ENCODE data around the gene RNF144A.

The RNF144A gene

GRCh38 chr2:7011356-7012083, 94.3 kb downstream of the RNF144A start:
- DNase-seq: no peak

GRCh38 chr2:7012141-7012764, 95.0 kb downstream of the RNF144A start:
- DNase-seq: no peak

- DNase-seq: no peak
Observed at GRCh38 chr2:7013471-7014160, 96.4 kb downstream of the RNF144A start.

- peak; percentile 88 for DNase-seq
Observed at GRCh38 chr2:7014174-7014640, 97.0 kb downstream of the RNF144A start.

- DNase-seq: peak; percentile 43
Observed at GRCh38 chr2:7015007-7015950, 98.1 kb downstream of the RNF144A start.

GRCh38 chr2:7016148-7016547, 98.9 kb downstream of the RNF144A start:
- no peak for DNase-seq

GRCh38 chr2:7016601-7017211, 99.5 kb downstream of the RNF144A start:
- DNase-seq: no peak

- DNase-seq: no peak
Observed at GRCh38 chr2:7017671-7018281, 100.6 kb downstream of the RNF144A start.

GRCh38 chr2:7018282-7018701, 101.1 kb downstream of the RNF144A start:
- DNase-seq: no peak

GRCh38 chr2:7018767-7019166, 101.6 kb downstream of the RNF144A start:
- DNase-seq: no peak

GRCh38 chr2:7019191-7019590, 102.0 kb downstream of the RNF144A start:
- no peak for DNase-seq

- no peak for DNase-seq
Observed at GRCh38 chr2:7020059-7020458, 102.8 kb downstream of the RNF144A start.

GRCh38 chr2:7020468-7020867, 103.3 kb downstream of the RNF144A start:
- DNase-seq: no peak

GRCh38 chr2:7020939-7021470, 103.8 kb downstream of the RNF144A start:
- DNase-seq: no peak

- DNase-seq: peak; percentile 90
Observed at GRCh38 chr2:7022492-7023385, 105.5 kb downstream of the RNF144A start.

- peak; percentile 91 for DNase-seq
Observed at GRCh38 chr2:7023542-7023941, 106.3 kb downstream of the RNF144A start.

- DNase-seq: no peak
Observed at GRCh38 chr2:7024261-7024660, 107.0 kb downstream of the RNF144A start.

- DNase-seq: peak; percentile 38
Observed at GRCh38 chr2:7025082-7025481, 107.9 kb downstream of the RNF144A start.

- no peak for DNase-seq
Observed at GRCh38 chr2:7026742-7027141, 109.5 kb downstream of the RNF144A start.

- DNase-seq: no peak
Observed at GRCh38 chr2:7027411-7027810, 110.2 kb downstream of the RNF144A start.

All from hematopoietic multipotent progenitor cell treated with erythropoietin and hydrocortisone succinate and interleukin-3 and kit ligand, for 6 days (in vitro differentiated cells).